Activated CD4-positive, alpha-beta T cell treated with anti-CD3 and anti-CD28 coated beads, Interleukin-2, amount 10 ng/mL, durations not matched to agents 24 days and 14 days (primary cell): ENCODE results near the gene CASKIN1. TPM values are rescaled to one million over a fixed set of nuclear protein-coding genes. Genes with fewer than 3 reads are reported as not detected.

Experiments
- DNase-seq: peaks from one replicate; pipeline ENCODE4 v3.0.0; 2022
- H3K27ac Mint-ChIP-seq: one replicate; pipeline ENCODE4 v1.8.0; 2022; ENCODE audit warnings: mild to moderate bottlenecking, mixed read lengths
- H3K27me3 Mint-ChIP-seq: one replicate; pipeline ENCODE4 v1.8.0; 2022; ENCODE audit warnings: mixed read lengths
- H3K36me3 Mint-ChIP-seq: one replicate; pipeline ENCODE4 v1.8.0; 2022; ENCODE audit warnings: low read depth, mild to moderate bottlenecking, mixed read lengths
- H3K4me1 Mint-ChIP-seq: one replicate; pipeline ENCODE4 v1.8.0; 2021; ENCODE audit warnings: mixed read lengths
- H3K4me3 Mint-ChIP-seq: one replicate; pipeline ENCODE4 v1.8.0; 2022; ENCODE audit warnings: mild to moderate bottlenecking, moderate library complexity, mixed read lengths
- H3K9me3 Mint-ChIP-seq: one replicate; pipeline ENCODE4 v1.8.0; 2021; ENCODE audit warnings: mixed read lengths
- intact Hi-C: fragments of 100-400 bp; cut with micrococcal nuclease; formaldehyde crosslinking; loops from one replicate; pipeline ENCODE4 v1.15.1; 2023
- total RNA-seq: library from RNA; stranded (reverse); gene quantifications from 2 replicates; pipeline ENCODE4 v1.2.3, GENCODE V29; 2022

CASKIN1 gene
- total RNA-seq, 1 donor from 2014 or later = 2.3 TPM

- no peaks in the 10 kb centered on the region for H3K4me1 Mint-ChIP-seq
- peaks cover 18% of the 10 kb centered on the region for H3K36me3 Mint-ChIP-seq
- no peak for DNase-seq
- no peak overlapping the region for H3K27ac Mint-ChIP-seq
- intact Hi-C loops = no loop called here
- H3K27me3 Mint-ChIP-seq = no peaks in the 10 kb centered on the region
- H3K4me3 Mint-ChIP-seq = no peak overlapping the region
- no peaks in the 10 kb centered on the region for H3K9me3 Mint-ChIP-seq
Observed at GRCh38 chr16:2176047-2176446, 20.4 kb downstream of the CASKIN1 start.

GRCh38 chr16:2175454-2175853 is 21.0 kb downstream of the CASKIN1 start:
- H3K4me1 Mint-ChIP-seq = no peaks in the 10 kb centered on the region
- no peaks in the 10 kb centered on the region for H3K9me3 Mint-ChIP-seq
- no peak for DNase-seq
- no peak overlapping the region for H3K27ac Mint-ChIP-seq
- intact Hi-C loops = no loop called here
- no peak overlapping the region for H3K4me3 Mint-ChIP-seq
- no peaks in the 10 kb centered on the region for H3K27me3 Mint-ChIP-seq
- H3K36me3 Mint-ChIP-seq = peaks cover 18% of the 10 kb centered on the region

- H3K4me3 Mint-ChIP-seq = no peak overlapping the region
- no peaks in the 10 kb centered on the region for H3K27me3 Mint-ChIP-seq
- no peak overlapping the region for H3K27ac Mint-ChIP-seq
- intact Hi-C loops = no loop called here
- no peak for DNase-seq
- peaks cover 18% of the 10 kb centered on the region for H3K36me3 Mint-ChIP-seq
- no peaks in the 10 kb centered on the region for H3K9me3 Mint-ChIP-seq
- H3K4me1 Mint-ChIP-seq = no peaks in the 10 kb centered on the region
Observed at GRCh38 chr16:2174396-2175131, 21.8 kb downstream of the CASKIN1 start.

DNA sequence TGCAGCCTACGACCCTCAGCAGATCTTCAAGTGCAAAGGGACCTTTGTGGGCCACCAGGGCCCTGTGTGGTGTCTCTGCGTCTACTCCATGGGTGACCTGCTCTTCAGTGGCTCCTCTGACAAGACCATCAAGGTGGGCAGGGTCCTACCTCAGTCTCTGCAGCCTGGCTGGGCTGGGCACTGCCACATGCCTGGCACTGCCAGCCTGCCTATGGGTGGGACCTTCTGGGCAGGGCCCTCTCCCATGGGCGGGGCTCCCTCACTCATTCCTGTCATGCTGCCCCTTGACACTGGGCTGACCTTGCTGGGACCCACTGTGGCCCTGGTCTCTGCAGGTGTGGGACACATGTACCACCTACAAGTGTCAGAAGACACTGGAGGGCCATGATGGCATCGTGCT is 22.5 kb downstream of the CASKIN1 start:
- intact Hi-C loops = no loop called here
- Mint-ChIP-seq H3K27ac (no peak overlapping the region), H3K4me3 (no peak overlapping the region), H3K36me3 (peaks cover 18% of the 10 kb centered on the region), H3K4me1 (no peaks in the 10 kb centered on the region), H3K27me3 (no peaks in the 10 kb centered on the region), H3K9me3 (no peaks in the 10 kb centered on the region)
- DNase-seq = no peak

DNA sequence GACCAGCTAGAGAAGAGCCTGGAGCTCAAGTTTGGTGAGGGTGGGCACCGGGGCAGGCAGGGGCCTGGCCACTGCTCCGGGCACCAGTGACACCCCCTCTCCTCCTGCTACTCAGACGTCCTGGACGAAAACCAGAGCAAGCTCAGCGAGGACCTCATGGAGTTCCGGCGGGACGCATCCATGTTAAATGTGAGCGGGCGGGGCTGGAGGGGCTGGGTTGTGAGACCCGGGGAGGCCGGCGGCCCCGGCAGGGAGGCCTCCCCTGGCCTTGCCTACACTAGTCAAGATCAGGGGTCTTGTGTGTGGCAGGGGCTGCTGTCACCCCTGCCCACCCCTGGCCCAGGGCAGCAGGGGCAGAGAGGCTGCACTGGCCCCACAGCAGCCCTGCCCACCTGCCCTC is 23.0 kb downstream of the CASKIN1 start:
- DNase-seq = no peak
- H3K9me3 Mint-ChIP-seq = no peaks in the 10 kb centered on the region
- intact Hi-C loops = no loop called here
- no peaks in the 10 kb centered on the region for H3K4me1 Mint-ChIP-seq
- peaks cover 19% of the 10 kb centered on the region for H3K36me3 Mint-ChIP-seq
- no peaks in the 10 kb centered on the region for H3K27me3 Mint-ChIP-seq
- H3K27ac Mint-ChIP-seq = no peak overlapping the region
- no peak overlapping the region for H3K4me3 Mint-ChIP-seq

DNA sequence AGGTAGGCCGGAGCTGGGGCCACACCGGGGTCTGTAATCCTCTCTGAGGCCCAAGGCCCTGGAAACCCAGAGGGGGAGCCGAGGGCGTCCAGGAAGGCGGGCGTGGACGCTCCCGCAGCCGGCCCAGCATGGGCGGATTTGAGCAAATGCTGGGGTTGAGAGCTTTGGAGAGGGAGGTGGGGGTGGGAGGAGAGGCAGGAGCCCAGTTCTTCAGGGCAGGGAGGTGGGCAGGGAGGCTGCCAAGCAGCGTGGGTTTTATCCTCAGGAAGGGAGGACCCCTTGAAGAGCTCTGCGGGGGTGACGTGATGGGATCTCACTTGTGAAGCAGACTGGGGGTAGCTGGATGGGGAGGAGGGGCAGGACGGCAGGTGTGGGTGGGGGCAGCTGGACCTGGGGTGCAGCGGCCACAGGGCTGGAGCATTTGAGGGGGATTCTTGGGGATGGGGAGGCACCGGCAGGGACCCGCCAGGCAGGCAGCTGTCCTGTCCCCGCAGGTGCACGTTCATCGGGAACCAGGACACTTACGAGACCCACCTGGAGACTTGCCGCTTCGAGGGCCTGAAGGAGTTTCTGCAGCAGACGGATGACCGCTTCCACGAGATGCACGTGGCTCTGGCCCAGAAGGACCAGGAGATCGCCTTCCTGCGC is 23.6 kb downstream of the CASKIN1 start:
- peaks cover 21% of the 10 kb centered on the region for H3K36me3 Mint-ChIP-seq
- no peaks in the 10 kb centered on the region for H3K27me3 Mint-ChIP-seq
- intact Hi-C loops = no loop called here

DNA sequence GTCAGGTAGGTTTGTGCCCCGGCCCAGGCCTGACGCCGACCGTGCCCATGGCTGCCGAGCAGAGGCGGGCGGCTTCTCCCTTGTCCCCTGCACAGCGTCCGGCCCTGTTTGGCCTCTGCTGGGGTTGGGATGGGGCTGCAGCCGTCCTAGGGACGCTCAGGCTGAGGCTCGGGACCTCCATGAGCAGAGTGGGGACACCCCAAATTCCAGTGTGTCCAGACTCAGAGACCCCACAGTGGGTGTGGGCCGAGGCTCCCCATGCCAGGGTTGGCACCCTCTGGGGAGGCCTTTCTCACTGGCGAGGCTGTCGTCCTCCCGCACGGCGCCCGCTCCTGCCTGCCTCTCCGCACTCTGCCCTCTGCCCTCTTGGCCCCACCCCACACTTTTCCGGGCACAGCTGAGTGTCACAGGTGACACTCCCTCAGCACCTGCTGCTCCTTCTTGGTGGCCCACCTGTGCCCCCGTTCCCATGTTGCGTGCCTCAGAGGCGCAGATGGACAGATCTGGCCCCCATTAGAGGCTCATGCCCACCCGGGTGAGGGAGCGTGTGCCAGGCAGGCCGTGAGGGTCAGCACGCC is 24.7 kb downstream of the CASKIN1 start:
- H3K27ac Mint-ChIP-seq = no peak overlapping the region
- H3K9me3 Mint-ChIP-seq = no peaks in the 10 kb centered on the region
- no peaks in the 10 kb centered on the region for H3K27me3 Mint-ChIP-seq
- no peak overlapping the region for H3K4me3 Mint-ChIP-seq
- H3K36me3 Mint-ChIP-seq = peaks cover 24% of the 10 kb centered on the region
- H3K4me1 Mint-ChIP-seq = no peaks in the 10 kb centered on the region
- DNase-seq = no peak
- intact Hi-C loops = no loop called here

More for the DNA sequence above, 23.6 kb downstream of the CASKIN1 start:
- Mint-ChIP-seq H3K4me1 (no peaks in the 10 kb centered on the region), H3K27ac (no peak overlapping the region), H3K4me3 (no peak overlapping the region), H3K9me3 (no peaks in the 10 kb centered on the region)
- no peak for DNase-seq

GRCh38 chr16:2170587-2171435 is 25.6 kb downstream of the CASKIN1 start:
- H3K27me3 Mint-ChIP-seq = no peaks in the 10 kb centered on the region
- H3K9me3 Mint-ChIP-seq = no peaks in the 10 kb centered on the region
- H3K27ac Mint-ChIP-seq = no peak overlapping the region
- peaks cover 2% of the 10 kb centered on the region for H3K4me1 Mint-ChIP-seq
- no peak overlapping the region for H3K4me3 Mint-ChIP-seq
- intact Hi-C loops = no loop called here
- peaks cover 26% of the 10 kb centered on the region for H3K36me3 Mint-ChIP-seq
- DNase-seq = no peak

DNA sequence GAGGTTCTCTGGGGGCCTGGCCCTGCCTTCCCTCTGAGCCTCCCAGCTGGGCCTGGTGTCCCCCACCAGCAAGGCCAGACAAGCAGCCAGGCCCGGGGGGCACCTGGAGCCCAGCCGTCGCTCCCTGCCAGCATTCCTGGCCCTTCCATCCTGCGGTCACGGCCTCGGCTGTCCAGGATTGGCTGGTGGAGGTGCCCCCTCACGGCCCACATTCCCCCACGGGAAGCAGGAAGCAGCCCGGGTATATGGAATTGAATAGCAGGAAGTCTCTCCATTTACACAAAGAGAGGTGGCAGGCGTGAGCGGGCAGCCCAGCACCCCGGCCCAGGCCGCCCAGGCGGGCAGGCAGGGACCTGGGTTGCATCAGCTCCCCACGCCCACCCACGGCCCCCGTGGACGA is 26.3 kb downstream of the CASKIN1 start:
- Mint-ChIP-seq H3K36me3 (peaks cover 29% of the 10 kb centered on the region), H3K27me3 (no peaks in the 10 kb centered on the region)

GRCh38 chr16:2167068-2167638 is 29.3 kb downstream of the CASKIN1 start:
- H3K36me3 Mint-ChIP-seq = peaks cover 20% of the 10 kb centered on the region
- no peak overlapping the region for H3K27ac Mint-ChIP-seq
- DNase-seq = no peak
- no peaks in the 10 kb centered on the region for H3K9me3 Mint-ChIP-seq
- intact Hi-C loops = no loop called here
- H3K27me3 Mint-ChIP-seq = no peaks in the 10 kb centered on the region
- H3K4me3 Mint-ChIP-seq = no peak overlapping the region
- peaks cover 2% of the 10 kb centered on the region for H3K4me1 Mint-ChIP-seq

More for the DNA sequence above, 26.3 kb downstream of the CASKIN1 start:
- H3K4me3 Mint-ChIP-seq = no peak overlapping the region
- H3K4me1 Mint-ChIP-seq = peaks cover 2% of the 10 kb centered on the region
- H3K9me3 Mint-ChIP-seq = no peaks in the 10 kb centered on the region
- H3K27ac Mint-ChIP-seq = no peak overlapping the region
- no peak for DNase-seq
- intact Hi-C loops = no loop called here

GRCh38 chr16:2166263-2167067 is 29.9 kb downstream of the CASKIN1 start:
- intact Hi-C loops = no loop called here
- H3K27me3 Mint-ChIP-seq = no peaks in the 10 kb centered on the region

DNA sequence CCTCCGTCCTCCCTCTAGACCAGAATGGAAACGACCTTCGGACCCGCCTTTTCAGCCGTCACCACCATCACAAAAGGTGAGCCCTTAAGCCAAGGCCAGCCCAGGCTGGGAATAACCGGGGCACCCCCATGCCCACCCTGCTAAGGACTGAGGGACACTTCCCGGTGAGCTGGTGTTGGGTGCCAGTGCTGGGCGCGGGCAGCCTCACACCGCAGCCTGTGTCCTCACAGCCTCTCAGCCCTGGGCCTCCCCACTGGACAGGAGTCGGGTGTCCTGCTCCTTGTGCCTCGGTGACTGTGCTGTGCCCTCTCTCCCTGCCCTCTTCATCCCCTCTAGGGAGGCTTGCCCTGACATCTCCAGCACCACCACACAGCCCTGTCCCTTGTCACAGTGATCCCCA is 30.5 kb downstream of the CASKIN1 start:
- Mint-ChIP-seq H3K36me3 (peaks cover 20% of the 10 kb centered on the region), H3K4me1 (peaks cover 2% of the 10 kb centered on the region), H3K27ac (no peak overlapping the region), H3K9me3 (no peaks in the 10 kb centered on the region), H3K4me3 (no peak overlapping the region), H3K27me3 (no peaks in the 10 kb centered on the region)
- intact Hi-C loops = no loop called here
- DNase-seq = no peak

More at GRCh38 chr16:2166263-2167067, 29.9 kb downstream of the CASKIN1 start:
- no peak overlapping the region for H3K27ac Mint-ChIP-seq
- DNase-seq = no peak
- H3K9me3 Mint-ChIP-seq = no peaks in the 10 kb centered on the region
- peaks cover 20% of the 10 kb centered on the region for H3K36me3 Mint-ChIP-seq
- no peak overlapping the region for H3K4me3 Mint-ChIP-seq
- H3K4me1 Mint-ChIP-seq = peaks cover 2% of the 10 kb centered on the region
